ENCODE data around the gene ARHGEF26. TPM values are rescaled to one million over a fixed set of nuclear protein-coding genes. Genes with fewer than 3 reads are reported as not detected.

The ARHGEF26 gene
- total and polyA plus RNA-seq, 2 experiments from 2014 or later, result 9.4 to 16.9 TPM

DNA sequence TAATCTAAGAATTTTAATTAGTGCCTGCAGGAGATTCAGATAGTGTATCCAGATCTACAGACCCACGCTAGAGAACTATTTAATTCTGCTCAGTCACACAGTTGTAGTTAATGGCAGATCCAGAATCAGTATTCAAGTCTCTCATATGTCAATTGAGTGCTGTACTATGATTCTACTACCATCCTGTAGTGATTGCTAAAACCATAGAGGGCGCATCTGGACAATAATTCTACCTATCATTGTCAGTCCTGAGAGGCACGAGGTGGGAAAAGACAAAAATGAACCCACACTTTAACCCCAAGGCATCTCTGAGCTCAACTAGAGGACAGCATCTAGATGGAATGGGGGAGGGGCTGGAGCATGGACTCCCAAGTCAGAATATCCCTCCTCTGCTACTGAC, 180.4 kb downstream of the ARHGEF26 start:
- H3K36me3 ChIP-seq (ENCODE audit: insufficient read depth), result peaks cover 84% of the 10 kb centered on the region
- no peaks in the 10 kb centered on the region for H3K27me3 ChIP-seq (ENCODE audit: insufficient read depth)
- no peak overlapping the region for H3K4me3 ChIP-seq
- Mint-ChIP-seq H3K36me3 (ENCODE audit: low read depth) (peaks cover 75% of the 10 kb centered on the region), H3K27ac (no peak overlapping the region), H3K4me3 (no peak overlapping the region), H3K27me3 (ENCODE audit: insufficient read depth, low read depth, poor library complexity) (no peaks in the 10 kb centered on the region), H3K9me3 (no peaks in the 10 kb centered on the region), H3K4me1 (no peaks in the 10 kb centered on the region)
- H3K4me2 ChIP-seq, result no peak overlapping the region
- no peaks in the 10 kb centered on the region for H3K4me1 ChIP-seq (ENCODE audit: insufficient read depth)
- no peak overlapping the region for H2AFZ ChIP-seq
- no peak for ATAC-seq
- TF ChIP-seq, protein P1, sequence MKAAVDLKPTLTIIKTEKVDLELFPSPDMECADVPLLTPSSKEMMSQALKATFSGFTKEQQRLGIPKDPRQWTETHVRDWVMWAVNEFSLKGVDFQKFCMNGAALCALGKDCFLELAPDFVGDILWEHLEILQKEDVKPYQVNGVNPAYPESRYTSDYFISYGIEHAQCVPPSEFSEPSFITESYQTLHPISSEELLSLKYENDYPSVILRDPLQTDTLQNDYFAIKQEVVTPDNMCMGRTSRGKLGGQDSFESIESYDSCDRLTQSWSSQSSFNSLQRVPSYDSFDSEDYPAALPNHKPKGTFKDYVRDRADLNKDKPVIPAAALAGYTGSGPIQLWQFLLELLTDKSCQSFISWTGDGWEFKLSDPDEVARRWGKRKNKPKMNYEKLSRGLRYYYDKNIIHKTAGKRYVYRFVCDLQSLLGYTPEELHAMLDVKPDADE (IDR thresholded peaks at IDR 0.05), result no peak
- TF ChIP-seq CREB1 (CRISPR knock-in tag; IDR thresholded peaks at IDR 0.05; ENCODE audit: low read depth) (no peak), STAT1 (IDR thresholded peaks at IDR 0.05; ENCODE audit: unreplicated experiment) (no peak), EZH2phosphoT487 (IDR thresholded peaks at IDR 0.05; ENCODE audit: unreplicated experiment) (no peak)
- no peak for DNase-seq (ENCODE audit: low spot score)
- no peaks in the 10 kb centered on the region for H3K9me2 ChIP-seq (ENCODE audit: insufficient read depth)
- no peaks in the 10 kb centered on the region for H3F3A ChIP-seq (replicated peaks; ENCODE audit: low read depth)
- peaks cover 3% of the 10 kb centered on the region; the same call in 1 of the 2 replicates for H3K79me2 ChIP-seq (replicated peaks; ENCODE audit: insufficient read depth)
- H4K20me1 ChIP-seq (replicated peaks; ENCODE audit: insufficient read depth), result no peaks in the 10 kb centered on the region
- H3K27ac ChIP-seq (ENCODE audit: low read depth), result no peak overlapping the region

DNA sequence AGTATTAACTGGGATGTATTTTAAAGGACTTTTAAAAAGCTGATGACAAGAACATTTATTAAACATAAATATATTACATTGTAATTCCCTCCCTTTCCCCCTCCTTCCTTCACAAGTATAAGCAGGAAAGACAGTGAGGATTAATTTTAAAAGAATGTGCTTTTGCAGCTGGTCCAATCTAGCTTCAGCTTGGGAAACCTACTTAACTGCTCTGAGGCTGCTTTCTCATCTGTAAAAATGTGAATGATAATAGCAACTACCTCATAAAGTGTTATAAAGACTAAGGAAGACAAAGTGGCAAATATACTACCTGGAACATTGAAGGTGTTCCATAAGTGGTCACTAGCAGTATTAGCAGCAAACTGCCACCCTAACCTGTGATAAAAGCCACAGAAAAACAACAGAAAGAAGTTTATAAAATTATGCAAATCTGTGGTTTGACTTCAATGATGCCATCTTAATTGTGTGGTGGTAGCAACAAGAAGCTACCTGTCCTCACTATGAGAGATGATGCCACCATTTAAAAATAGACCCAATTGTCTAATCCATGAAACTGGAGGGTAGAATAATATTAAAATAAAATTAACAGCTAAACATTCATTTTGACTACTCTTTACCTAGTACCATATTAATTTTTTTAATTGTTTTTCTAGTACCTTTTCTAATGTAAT, 183.1 kb downstream of the ARHGEF26 start:
- ATAC-seq, result no peak
- no peak overlapping the region for H3K27ac Mint-ChIP-seq
- no peaks in the 10 kb centered on the region for H3K9me3 Mint-ChIP-seq
- TF ChIP-seq POLR2AphosphoS5 (IDR thresholded peaks at IDR 0.05; ENCODE audit: low read depth) (no peak), ZNF114 (CRISPR knock-in tag; IDR thresholded peaks at IDR 0.05) (no peak), ZNF331 (CRISPR knock-in tag; IDR thresholded peaks at IDR 0.05; ENCODE audit: low read depth) (no peak), STAT1 (IDR thresholded peaks at IDR 0.05; ENCODE audit: unreplicated experiment) (no peak), EZH2 (IDR thresholded peaks at IDR 0.05; ENCODE audit: low read depth, unreplicated experiment) (no peak), JUNB (IDR thresholded peaks at IDR 0.05; ENCODE audit: unreplicated experiment) (no peak), EZH2phosphoT487 (IDR thresholded peaks at IDR 0.05; ENCODE audit: unreplicated experiment) (no peak), CREB1 (CRISPR knock-in tag; IDR thresholded peaks at IDR 0.05; ENCODE audit: low read depth) (no peak)
- TF ChIP-seq, protein P2, sequence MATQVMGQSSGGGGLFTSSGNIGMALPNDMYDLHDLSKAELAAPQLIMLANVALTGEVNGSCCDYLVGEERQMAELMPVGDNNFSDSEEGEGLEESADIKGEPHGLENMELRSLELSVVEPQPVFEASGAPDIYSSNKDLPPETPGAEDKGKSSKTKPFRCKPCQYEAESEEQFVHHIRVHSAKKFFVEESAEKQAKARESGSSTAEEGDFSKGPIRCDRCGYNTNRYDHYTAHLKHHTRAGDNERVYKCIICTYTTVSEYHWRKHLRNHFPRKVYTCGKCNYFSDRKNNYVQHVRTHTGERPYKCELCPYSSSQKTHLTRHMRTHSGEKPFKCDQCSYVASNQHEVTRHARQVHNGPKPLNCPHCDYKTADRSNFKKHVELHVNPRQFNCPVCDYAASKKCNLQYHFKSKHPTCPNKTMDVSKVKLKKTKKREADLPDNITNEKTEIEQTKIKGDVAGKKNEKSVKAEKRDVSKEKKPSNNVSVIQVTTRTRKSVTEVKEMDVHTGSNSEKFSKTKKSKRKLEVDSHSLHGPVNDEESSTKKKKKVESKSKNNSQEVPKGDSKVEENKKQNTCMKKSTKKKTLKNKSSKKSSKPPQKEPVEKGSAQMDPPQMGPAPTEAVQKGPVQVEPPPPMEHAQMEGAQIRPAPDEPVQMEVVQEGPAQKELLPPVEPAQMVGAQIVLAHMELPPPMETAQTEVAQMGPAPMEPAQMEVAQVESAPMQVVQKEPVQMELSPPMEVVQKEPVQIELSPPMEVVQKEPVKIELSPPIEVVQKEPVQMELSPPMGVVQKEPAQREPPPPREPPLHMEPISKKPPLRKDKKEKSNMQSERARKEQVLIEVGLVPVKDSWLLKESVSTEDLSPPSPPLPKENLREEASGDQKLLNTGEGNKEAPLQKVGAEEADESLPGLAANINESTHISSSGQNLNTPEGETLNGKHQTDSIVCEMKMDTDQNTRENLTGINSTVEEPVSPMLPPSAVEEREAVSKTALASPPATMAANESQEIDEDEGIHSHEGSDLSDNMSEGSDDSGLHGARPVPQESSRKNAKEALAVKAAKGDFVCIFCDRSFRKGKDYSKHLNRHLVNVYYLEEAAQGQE (IDR thresholded peaks at IDR 0.05; ENCODE audit: unreplicated experiment), result no peak
- TF ChIP-seq, protein P3, sequence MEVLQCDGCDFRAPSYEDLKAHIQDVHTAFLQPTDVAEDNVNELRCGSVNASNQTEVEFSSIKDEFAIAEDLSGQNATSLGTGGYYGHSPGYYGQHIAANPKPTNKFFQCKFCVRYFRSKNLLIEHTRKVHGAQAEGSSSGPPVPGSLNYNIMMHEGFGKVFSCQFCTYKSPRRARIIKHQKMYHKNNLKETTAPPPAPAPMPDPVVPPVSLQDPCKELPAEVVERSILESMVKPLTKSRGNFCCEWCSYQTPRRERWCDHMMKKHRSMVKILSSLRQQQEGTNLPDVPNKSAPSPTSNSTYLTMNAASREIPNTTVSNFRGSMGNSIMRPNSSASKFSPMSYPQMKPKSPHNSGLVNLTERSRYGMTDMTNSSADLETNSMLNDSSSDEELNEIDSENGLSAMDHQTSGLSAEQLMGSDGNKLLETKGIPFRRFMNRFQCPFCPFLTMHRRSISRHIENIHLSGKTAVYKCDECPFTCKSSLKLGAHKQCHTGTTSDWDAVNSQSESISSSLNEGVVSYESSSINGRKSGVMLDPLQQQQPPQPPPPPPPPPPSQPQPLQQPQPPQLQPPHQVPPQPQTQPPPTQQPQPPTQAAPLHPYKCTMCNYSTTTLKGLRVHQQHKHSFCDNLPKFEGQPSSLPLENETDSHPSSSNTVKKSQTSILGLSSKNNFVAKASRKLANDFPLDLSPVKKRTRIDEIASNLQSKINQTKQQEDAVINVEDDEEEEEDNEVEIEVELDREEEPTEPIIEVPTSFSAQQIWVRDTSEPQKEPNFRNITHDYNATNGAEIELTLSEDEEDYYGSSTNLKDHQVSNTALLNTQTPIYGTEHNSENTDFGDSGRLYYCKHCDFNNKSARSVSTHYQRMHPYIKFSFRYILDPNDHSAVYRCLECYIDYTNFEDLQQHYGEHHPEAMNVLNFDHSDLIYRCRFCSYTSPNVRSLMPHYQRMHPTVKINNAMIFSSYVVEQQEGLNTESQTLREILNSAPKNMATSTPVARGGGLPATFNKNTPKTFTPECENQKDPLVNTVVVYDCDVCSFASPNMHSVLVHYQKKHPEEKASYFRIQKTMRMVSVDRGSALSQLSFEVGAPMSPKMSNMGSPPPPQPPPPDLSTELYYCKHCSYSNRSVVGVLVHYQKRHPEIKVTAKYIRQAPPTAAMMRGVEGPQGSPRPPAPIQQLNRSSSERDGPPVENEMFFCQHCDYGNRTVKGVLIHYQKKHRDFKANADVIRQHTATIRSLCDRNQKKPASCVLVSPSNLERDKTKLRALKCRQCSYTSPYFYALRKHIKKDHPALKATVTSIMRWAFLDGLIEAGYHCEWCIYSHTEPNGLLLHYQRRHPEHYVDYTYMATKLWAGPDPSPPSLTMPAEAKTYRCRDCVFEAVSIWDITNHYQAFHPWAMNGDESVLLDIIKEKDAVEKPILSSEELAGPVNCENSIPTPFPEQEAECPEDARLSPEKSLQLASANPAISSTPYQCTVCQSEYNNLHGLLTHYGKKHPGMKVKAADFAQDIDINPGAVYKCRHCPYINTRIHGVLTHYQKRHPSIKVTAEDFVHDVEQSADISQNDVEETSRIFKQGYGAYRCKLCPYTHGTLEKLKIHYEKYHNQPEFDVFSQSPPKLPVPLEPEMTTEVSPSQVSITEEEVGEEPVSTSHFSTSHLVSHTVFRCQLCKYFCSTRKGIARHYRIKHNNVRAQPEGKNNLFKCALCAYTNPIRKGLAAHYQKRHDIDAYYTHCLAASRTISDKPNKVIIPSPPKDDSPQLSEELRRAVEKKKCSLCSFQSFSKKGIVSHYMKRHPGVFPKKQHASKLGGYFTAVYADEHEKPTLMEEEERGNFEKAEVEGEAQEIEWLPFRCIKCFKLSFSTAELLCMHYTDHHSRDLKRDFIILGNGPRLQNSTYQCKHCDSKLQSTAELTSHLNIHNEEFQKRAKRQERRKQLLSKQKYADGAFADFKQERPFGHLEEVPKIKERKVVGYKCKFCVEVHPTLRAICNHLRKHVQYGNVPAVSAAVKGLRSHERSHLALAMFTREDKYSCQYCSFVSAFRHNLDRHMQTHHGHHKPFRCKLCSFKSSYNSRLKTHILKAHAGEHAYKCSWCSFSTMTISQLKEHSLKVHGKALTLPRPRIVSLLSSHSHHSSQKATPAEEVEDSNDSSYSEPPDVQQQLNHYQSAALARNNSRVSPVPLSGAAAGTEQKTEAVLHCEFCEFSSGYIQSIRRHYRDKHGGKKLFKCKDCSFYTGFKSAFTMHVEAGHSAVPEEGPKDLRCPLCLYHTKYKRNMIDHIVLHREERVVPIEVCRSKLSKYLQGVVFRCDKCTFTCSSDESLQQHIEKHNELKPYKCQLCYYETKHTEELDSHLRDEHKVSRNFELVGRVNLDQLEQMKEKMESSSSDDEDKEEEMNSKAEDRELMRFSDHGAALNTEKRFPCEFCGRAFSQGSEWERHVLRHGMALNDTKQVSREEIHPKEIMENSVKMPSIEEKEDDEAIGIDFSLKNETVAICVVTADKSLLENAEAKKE (CRISPR knock-in tag; IDR thresholded peaks at IDR 0.05), result no peak

More for the DNA sequence above, 183.1 kb downstream of the ARHGEF26 start:
- Histone ChIP-seq H3K36me3 (ENCODE audit: insufficient read depth) (peaks cover 69% of the 10 kb centered on the region), H3K4me3 (no peak overlapping the region), H3K27me3 (ENCODE audit: insufficient read depth) (no peaks in the 10 kb centered on the region), H4K20me1 (replicated peaks; ENCODE audit: insufficient read depth) (no peaks in the 10 kb centered on the region), H3K27ac (ENCODE audit: low read depth) (no peak overlapping the region), H3K9me2 (ENCODE audit: insufficient read depth) (no peaks in the 10 kb centered on the region), H3K4me2 (no peak overlapping the region), H2AFZ (no peak overlapping the region), H3K4me1 (ENCODE audit: insufficient read depth) (no peaks in the 10 kb centered on the region), H3K79me2 (replicated peaks; ENCODE audit: insufficient read depth) (peaks cover 28% of the 10 kb centered on the region), H3F3A (replicated peaks; ENCODE audit: low read depth) (no peaks in the 10 kb centered on the region)
- H3K36me3 Mint-ChIP-seq (ENCODE audit: low read depth), result peaks cover 85% of the 10 kb centered on the region
- no peak for DNase-seq (ENCODE audit: low spot score)
- H3K27me3 Mint-ChIP-seq (ENCODE audit: insufficient read depth, low read depth, poor library complexity), result no peaks in the 10 kb centered on the region
- no peaks in the 10 kb centered on the region for H3K4me1 Mint-ChIP-seq
- H3K4me3 Mint-ChIP-seq, result no peak overlapping the region

Measured in GM23338 (cell line).